Measurements from ENCODE around the gene SPO11. TPM values are rescaled to one million over a fixed set of nuclear protein-coding genes. Genes with fewer than 3 reads are reported as not detected.

SPO11 gene
- total and polyA plus RNA-seq, 2 of the 8 experiments (the other 6 are each of a cell fraction or from before 2014, with no cell fraction given) = not detected

- TF ChIP-seq CTCF (IDR thresholded peaks at IDR 0.05; ENCODE audit: control extremely low read depth in 1 of 3, insufficient read depth in 1 of 3, low read depth in 1 of 3, low read length in 3 of 3) = peak; percentile 69 to 77 (median 71)
- no peak for TF ChIP-seq RXRA (IDR thresholded peaks at IDR 0.05; ENCODE audit: insufficient read depth, low read depth, low read length)
- no peak for TF ChIP-seq POLR2A (IDR thresholded peaks at IDR 0.05; ENCODE audit: control extremely low read depth in 1 of 2, low read depth in 2 of 2, low read length in 2 of 2)
- no peak for TF ChIP-seq CREB1 (IDR thresholded peaks at IDR 0.05)
- TF ChIP-seq RAD21 (IDR thresholded peaks at IDR 0.05 in 1 of 2, conservative IDR thresholded peaks at IDR 0.05 in 1 of 2; ENCODE audit: low read depth in 2 of 2, low read length in 2 of 2) = peak; percentile 55 to 72
Measured at GRCh38 chr20:57291003-57291402, 38.6 kb upstream of the SPO11 start (continued).

Measured in H1 (cell line).